Tongue (tissue), 2 donors: Measurements from ENCODE around the gene GRID2. TPM values are rescaled to one million over a fixed set of nuclear protein-coding genes. Genes with fewer than 3 reads are reported as not detected.

Experiments used
- DNase-seq: peaks from one replicate; pipeline ENCODE4 v3.0.0-alpha.2; 2015
- total RNA-seq: library from RNA; depleted of rRNA; stranded (reverse); fragments of >200 nt; gene quantifications from one replicate; pipeline ENCODE4 v1.2.3, GENCODE V29; 2014

The GRID2 gene
- total RNA-seq, 1 donor from 2014 or later, result 1.6 TPM

DNA sequence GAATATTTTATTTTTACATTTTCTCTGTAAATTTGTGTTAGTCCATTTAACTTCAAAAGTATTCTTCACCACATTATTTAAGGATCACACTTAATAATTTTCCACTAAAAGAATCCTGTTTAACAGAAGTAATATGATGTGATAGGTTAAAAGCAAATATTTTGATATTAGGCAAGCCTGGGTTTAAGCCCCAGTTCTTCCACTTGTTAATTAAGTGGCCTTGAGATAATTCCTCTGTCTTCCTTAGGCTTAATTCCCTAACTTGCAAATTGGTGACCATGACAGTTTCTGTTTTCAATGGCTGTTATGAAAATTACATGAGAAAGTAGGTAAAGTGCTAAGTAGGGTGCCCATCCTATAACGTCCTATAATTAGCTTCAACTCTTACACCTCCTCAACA, 1394.9 kb downstream of the GRID2 start:
- DNase-seq, result no peak

DNA sequence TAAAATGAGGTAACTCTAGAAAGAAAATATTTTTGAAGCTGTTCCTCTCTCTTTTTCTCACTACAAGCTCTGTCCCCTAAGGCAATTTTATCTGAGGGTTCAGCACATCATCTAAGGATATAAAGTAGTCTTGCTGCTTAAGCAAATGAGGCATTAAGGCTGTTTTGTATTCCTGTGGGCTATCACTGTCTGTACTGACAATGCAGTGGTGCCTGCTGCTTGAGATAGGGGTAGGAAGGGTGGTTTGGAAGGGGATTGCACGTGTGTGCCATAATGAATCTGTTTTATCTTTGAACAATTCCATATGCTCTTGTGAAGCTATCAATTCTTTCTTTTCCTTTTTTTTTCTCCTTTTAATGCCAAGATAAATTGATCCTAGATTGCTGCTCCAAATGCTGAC, 1396.8 kb downstream of the GRID2 start:
- no peak for DNase-seq

DNA sequence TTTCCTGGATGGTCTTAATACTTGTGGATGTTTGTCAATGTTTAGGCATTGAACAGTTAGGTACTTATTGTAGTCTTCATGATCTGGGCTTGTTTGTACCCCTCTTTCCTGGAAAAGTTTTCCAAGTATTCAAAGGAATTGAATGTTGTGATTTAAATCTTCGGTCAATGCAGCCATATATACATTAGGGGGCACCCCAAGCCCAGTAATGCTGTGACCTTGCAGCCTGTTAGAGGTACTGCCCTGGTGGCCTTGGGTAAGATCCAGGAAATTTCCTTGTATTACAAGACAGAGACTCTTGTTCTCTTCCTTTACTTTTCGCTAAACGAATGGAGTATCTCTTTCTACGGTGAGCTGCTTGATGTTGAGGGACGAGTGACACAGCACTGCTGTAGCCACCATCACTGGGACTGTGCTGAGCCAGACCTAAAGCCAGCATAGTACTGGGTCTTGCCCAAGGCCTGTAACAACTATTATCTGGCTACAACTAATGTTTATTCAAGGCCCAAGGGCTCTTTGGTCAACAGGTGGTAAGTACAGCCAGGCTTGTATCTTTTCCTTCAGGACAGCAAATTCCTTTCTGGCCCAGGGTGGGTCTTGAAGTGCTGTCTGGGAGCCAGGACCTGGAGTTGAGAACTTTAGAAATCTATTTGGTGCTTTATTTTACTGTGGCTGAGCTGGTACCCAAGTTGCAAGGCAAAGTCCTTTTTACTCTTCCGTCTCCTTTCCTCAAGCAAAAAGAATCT, 1406.5 kb downstream of the GRID2 start:
- no peak for DNase-seq

DNA sequence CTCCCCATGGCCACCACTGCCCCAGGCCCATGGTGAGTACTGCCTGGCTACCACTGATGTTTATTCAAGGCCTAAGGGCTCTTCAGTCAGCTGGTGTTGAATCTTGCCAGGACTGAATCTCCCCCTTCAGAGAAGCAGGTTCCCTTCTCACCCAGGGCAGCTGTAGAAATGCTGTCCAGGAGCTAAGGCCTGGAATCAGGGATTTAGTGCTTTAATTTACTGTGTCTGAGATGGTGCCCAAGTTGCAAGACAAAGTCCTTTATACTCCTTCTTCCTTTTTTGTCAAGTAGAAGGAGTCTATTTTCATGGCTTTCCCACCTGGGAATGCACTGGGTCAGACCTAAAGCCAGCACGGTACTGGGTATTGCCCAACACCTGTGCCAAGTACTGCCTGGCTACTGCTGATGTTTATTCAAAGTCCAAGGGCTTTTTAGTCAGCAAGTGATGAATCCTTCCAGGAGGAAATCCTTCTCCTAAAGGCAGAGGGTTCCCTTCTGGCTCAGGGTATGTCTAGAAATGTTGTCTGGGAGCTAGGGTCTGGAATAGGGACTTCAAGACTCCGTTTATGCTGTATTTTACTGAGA, 1407.2 kb downstream of the GRID2 start:
- no peak for DNase-seq

DNA sequence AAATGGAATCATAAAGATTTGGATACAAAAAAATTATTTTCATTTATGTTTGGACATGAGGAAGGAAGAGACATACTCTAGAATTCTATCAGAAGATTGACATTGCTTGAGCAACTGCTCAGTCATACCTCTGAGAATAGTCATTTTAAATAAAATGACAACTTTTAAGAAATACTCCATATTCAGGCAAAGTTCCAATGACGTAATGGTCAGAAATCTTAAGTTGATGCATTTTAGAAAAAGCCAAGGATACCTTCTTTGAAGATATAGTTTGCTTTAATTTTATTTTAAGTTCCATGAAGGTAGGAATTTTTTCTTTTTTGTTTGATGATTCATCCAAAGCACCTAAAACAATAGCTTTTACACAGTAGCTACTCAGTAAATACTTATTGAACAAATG, 1414.5 kb downstream of the GRID2 start:
- no peak for DNase-seq

DNA sequence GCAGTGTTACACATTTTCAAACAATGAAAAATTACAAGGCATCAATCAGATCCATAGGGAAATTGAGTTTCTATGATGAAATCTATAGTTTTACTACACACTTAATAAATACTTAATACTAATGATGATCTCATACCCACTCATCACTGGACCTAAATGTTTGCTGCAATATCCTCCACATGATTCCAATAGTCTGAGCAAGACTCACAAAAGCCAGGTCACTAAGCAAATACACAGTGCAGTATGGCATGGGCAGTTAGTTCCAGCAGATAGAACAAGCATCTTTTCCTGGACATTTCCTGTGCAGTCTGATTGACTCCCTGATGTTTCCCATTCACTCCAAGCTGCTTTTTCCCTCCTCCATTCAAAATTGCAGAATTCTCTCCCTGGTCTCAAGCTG, 1415.8 kb downstream of the GRID2 start:
- no peak for DNase-seq

DNA sequence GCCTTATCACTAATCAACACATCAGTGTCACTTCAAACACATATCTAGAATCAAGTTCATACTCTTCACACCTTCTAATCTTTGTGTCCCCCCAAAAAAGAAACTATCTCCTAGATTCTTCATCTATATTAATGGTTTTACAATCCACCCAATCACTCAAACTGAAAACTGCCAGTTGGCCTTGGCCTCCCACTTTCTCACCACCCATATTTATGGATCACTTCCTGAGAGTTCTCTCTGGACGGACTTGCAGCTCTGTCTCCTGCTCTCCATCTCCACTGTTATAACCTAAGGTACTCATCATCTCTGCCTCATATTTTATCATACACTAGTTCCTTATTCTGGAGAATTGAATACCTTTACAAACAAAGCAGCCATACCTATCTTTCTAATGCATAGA, 1418.7 kb downstream of the GRID2 start:
- DNase-seq, result no peak

DNA sequence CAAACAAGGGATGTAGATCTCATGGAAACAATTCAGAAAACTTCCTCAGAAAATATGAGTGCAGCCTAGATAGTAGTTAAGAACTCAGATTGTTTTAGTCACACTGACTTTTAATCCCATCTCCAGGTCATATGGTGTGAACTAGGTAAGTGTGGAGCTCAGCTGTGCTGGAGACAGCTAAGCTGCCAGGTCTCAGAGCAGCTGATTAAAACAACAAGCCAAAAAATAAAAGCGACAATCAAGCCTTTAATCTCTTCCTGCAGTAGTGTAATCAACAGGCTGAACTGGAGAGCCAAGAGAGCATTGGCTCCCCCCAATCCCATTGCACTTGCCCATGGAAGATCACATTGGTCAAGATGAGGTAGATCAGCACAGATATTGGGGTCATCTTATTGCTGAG, 1426.5 kb downstream of the GRID2 start:
- no peak for DNase-seq

DNA sequence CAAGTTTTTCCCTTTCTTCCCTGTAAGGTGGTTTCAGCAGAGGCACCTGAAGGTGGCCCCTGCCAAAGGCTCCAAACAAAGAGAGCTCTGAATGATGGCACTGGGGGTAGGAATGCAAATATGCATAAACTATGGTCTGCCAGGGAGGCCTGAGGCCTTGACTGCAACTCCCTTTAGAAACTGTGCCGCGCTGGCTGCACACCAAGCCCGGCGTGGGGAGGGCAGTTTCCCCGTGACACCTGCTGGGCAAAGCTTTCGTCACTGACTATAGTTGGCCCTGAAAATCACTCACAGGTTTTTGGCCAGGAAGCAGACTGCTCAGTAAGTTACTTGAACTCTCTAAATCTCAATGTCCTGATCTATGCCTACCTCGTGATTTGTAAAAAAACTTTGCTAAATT, 1427.0 kb downstream of the GRID2 start:
- DNase-seq, result peak; percentile 36

DNA sequence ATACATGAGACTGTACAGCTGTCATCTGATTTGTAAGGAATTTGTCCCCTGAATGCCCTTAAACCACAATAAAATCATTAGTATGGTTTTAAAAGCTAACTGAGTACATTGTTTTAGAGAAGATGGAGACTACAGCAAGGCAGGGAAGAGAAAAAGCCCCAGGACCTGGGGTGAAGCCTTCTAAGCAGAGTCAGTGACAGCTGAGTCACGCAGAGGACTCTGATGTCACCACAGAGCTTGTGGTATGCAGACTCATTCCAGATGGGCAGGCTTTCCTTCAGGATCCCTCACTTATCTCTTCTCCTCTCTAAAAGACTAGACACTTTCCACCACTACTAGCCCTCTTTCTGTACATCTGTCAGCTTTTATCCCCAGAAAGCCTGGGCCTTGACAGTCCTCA, 1427.7 kb downstream of the GRID2 start:
- DNase-seq, result peak; percentile 41

DNA sequence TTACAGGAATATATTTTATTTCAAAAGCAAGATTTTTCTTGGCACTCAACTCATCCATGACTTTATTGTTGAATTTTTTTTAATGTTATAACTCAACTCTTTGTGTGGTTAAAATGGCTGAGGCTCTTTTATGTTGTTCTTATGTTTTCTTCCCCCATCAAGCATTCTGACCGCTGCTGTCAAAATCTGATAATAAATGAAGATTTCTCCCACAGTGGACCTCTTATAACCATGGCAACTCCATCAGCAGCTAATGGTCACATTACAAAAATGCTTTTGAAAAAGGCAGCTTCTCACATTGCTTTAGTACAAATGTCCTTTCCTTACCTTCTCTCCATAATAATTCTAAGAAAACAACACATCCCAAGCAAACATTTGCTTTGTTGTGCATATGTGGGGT, 1428.7 kb downstream of the GRID2 start:
- no peak for DNase-seq

DNA sequence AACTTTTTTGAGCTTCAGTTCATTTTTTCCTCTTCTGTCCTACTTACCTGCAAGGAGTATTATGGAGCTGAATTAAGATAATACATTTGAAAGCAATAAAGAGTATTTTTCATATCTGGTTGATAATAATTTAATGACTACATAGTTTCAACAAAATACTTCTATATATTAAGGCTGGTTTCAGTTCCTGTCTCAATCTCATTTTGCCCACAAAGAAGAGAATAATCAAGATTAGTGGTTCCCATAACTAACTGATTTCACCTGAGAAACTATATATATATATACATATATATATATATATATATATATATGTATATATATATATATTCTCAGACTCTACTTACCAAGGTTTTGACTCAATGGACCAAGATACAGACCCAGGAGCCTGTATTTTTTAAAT, 1437.1 kb downstream of the GRID2 start:
- DNase-seq, result no peak

DNA sequence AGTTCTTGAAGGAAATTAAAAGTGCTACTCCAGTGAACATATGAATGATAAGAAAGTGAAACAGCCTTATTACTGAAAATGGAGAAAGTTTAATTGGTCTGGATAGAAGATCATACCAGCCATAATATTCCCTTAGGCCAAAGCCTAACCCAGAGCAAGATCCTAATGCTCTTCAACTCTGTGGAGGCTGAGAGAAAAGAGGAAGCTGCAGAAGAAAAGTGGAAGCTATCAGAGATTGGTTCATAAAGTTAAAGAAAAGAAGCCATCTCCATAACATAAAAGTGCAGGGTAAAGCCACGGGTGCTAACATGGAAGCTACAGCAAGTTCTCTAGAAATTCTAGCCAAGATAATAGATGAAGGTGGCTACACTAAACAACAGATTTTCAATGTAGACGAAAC, 1439.3 kb downstream of the GRID2 start:
- no peak for DNase-seq

DNA sequence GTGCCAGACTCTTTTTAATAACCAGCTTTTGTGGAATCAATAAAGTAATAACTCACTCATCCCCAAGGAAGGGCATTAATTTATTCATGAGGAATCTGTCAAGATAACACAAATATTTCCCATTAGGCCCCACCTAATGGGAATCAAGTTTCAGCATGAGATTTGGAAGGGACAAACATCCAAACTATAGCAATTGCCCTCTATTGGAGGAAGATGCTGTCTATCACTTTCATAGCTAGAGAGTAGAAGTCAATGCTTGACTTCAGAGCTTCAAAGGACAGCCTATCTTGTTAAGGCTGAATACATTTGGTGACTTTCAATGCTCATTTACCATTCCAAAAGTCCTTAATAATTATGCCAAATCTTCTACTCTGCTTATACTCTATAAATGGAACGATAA, 1439.9 kb downstream of the GRID2 start:
- DNase-seq, result no peak

DNA sequence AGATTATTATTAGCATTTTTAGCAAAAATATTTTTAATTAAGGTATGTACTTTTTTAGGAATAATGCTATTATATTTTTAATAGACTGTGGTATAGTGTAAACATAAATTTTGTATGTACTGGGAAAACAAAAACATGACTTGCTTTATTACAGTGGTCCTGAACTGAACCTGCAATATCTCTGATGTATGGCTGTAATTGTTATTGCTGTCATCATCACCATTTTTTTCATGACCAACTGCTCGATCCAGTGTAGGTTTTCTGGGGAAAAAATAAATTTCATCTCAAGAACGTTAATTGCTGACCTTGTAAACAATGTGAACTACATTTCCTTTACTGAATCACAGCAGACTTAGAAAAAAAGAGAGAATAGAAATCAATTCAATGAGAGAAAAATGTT, 1441.2 kb downstream of the GRID2 start:
- DNase-seq, result no peak

DNA sequence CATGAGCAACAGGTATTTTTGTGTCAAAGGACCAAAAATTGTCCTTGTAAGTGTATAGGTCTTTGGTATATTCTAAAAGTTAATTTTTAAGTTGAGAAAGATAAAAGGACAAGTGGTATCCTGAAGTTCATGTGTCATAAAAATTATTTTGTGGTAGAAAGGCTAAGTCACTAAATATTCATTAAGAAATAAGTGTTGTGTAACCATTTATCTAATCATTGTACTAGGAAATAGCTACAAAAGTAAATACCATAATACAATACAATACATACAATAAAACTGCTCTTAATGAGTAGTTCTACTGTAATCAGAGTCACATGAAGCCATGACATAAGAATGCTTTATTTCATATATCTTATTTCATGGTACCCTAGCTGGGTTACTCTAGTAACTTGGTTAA, 1442.3 kb downstream of the GRID2 start:
- DNase-seq, result no peak

DNA sequence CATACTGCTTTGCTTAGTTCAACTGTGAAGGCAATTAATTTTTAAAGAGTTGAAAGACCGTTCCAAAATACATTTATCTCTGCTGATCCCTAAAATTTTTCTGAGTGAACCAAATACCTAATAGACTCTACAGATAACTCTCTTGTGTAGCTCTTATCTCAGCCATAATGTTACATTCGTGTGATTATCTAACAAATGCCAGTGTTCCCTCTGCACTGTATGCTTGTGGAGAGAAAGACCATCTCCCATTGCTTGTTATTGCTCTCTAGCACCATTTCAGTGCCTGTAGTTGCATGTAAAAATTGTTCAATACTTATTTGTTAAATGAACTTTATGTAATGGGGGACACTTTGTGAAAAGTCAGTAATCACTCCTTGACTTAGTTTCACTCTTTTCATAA, 1443.5 kb downstream of the GRID2 start:
- DNase-seq, result no peak

DNA sequence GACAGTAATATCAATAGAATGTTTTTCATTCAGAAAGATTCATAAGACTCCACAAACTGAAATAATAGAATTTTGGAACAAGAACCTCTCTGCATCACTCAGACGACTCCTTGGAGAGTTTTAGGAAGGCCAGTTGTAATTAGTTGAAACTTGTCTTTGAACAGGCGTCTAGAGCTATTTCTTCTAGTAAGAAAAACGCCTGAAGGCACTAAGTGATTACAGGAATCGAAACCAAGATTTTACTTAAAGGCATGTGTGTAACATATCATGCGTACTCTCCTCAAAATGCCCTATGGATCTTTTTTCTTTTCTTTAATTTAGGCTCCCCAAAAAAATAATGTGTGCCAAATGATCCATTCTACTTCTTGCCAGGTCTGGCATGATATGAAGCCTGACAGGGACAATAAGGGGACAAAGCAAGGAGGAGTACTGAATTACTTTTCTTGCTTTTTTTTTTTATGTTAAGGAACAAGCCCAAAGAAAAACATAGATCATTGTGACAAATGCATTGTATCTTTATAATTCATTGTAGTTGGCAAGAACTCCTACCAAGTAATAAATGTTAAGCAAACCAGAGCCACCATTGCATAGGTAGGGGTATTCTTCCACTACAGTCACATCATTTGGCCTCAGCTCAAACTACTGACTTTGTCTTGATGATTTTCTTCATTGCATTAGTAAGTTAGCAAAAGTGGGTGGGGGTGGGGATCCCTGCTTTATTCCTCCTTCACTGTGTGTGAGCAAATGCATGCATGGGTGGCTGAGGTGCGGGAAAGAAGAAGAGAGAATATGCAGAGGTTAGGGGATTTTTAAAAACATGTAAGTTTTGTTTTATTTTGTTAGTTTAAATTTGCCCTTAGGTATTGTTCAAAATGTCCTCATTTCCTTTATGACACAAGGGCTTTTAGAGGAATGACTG, 1444.9 kb downstream of the GRID2 start:
- peak; percentile 16 for DNase-seq

DNA sequence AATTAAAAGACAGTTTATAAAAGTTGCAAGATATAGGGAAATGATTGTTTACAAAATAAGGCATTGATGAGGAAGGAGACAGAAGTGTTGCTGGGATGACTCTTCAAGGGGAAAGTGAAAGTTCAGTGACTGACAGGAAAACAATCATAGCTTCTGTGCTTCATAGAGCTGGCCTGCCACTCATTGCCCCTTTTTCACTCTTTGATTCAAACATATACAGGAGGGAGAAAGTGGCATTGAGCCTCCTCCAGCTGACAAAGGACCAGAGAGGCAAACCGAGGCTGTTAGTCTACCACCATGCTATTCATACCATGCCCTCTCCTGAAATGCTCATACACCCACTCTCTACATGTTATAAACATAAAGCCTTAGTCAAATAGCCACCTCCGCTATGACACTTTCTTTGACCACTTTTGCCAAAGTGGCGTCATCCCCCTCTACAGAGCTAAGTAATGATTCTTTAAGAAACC, 1445.6 kb downstream of the GRID2 start:
- no peak for DNase-seq

DNA sequence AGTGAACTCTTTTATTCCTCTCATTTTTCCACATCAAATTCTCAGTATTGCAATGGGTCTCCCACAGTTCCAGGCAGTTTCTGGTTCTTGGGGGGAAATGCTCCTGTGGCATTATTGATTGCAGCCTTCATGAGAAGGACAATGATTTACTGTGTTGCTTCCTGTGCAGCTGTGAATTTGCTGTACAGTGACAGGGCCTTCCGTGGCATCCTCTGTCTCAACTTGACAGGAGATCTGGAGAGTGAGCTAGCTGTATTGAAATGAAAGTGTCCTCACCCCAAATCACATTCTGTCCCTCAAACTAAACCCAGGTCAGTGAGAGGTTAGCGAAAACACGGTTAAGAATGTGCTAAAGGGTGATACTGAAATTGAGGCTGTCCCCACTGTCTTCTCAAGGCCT, 1447.6 kb downstream of the GRID2 start:
- DNase-seq, result no peak

DNA sequence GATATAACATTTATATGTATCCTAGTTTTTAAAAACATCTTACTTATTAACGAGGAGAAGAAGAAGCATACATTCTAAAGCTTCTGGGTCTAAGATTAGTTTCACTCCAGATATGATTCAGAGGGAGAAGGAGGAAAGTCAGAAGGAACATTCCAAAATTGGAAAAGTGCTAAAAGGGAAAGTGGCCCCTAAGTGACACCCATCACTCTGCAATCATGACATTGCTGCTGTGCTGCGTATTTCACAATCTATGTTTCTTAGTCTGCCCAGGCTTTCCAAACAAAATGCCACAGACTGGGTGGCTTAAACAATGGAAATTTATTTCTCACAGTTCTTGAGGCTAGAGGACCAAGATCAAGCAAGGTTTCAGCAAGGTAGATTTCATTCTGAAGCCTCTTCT, 1452.3 kb downstream of the GRID2 start:
- DNase-seq, result no peak

DNA sequence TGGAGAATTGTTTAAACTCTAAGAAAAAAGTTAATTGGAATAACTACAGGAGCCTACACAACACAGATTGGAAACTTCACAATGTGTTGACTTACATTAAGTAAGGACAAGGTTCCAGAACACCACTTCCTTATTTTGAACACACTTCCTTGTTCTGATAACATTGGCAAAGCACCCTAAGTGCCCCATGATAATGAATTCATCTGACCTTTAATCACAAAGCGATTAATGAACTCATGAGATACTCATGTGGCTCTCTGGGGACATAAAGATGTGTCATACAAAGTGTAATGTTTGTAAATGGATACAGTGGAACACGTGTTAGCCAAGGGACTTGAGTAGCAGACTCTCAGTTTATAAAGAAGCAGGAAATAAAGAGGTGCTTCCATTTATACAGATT, 1455.7 kb downstream of the GRID2 start:
- no peak for DNase-seq

DNA sequence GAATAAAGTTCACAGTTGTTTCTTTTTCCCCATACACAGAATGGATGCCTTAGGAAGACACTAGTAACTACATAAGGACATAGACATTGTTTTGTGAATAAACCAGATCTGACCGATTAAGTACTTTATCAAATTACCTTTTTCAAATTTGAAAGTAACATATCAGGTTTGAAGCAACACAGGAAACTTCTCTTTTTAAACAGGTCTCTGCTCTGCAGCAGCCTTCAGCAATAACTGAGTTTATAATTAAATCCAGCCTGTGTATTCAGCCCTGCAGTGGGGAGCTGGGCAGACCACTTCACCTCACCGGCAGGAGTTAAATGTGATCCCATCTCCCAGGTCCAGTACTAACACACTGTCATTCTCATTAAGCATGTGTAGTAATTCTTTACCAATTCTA, 1456.5 kb downstream of the GRID2 start:
- peak; percentile 3 for DNase-seq
